ENCODE results near the gene TMEM43. TPM values are rescaled to one million over a fixed set of nuclear protein-coding genes. Genes with fewer than 3 reads are reported as not detected.

TMEM43 gene
- total and polyA plus RNA-seq, 9 donors = 72.0 to 104 (median 87.3) TPM

DNA sequence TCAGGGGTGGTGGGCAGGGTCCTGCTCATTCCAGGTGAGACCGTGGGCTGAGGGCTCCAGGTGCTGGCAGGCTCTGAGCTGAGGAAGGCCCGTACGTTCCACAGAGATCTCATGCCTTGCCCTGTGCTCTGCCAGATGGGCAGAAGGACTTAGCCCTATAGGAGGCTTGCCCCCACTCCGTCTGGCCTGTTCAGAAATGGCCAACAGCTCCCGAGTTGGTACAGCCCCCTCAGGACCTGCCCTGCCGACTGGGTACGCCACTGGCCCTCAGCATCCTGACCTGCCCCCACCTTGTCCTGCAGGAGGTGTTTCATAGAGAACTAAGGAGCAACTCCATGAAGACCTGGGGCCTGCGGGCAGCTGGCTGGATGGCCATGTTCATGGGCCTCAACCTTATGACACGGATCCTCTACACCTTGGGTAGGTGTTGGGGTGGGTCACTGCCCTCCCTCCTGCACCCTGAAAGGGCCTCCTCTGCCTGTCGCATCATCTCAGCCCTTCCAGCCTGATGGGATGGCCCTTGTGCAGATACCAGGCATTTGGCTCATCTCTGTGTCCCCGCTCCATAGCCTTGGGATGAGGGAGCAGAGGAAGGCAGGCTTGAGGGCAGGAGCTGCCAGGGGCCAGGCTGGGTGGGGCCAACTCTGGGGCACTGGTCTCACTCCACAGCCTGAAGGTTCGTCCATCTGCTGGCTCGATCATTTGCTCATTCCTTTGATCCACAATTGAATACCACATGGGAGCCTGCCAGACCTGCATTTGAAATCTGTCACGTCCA lies 14.2 kb downstream of the TMEM43 start:
- DNase-seq = no peak
- intact Hi-C loops (cut with DNase I) = no loop called here
- H3K27me3 ChIP-seq = no peaks in the 10 kb centered on the region
- no peaks in the 10 kb centered on the region for H3K9me3 ChIP-seq
- H3K36me3 ChIP-seq = no peaks in the 10 kb centered on the region
- peaks cover 5% of the 10 kb centered on the region for H3K4me1 ChIP-seq (ENCODE audit: insufficient read depth)
- WGBS, 3 donors = 79 to 87% (median 82%) methylated on average over 14 of the region's 14 CpGs
- no peak for TF ChIP-seq EP300 (IDR thresholded peaks at IDR 0.05)
- TF ChIP-seq POLR2A (IDR thresholded peaks at IDR 0.05) = no peak
- TF ChIP-seq, protein P1, sequence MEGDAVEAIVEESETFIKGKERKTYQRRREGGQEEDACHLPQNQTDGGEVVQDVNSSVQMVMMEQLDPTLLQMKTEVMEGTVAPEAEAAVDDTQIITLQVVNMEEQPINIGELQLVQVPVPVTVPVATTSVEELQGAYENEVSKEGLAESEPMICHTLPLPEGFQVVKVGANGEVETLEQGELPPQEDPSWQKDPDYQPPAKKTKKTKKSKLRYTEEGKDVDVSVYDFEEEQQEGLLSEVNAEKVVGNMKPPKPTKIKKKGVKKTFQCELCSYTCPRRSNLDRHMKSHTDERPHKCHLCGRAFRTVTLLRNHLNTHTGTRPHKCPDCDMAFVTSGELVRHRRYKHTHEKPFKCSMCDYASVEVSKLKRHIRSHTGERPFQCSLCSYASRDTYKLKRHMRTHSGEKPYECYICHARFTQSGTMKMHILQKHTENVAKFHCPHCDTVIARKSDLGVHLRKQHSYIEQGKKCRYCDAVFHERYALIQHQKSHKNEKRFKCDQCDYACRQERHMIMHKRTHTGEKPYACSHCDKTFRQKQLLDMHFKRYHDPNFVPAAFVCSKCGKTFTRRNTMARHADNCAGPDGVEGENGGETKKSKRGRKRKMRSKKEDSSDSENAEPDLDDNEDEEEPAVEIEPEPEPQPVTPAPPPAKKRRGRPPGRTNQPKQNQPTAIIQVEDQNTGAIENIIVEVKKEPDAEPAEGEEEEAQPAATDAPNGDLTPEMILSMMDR (IDR thresholded peaks at IDR 0.05) = no peak
- H3K4me3 ChIP-seq = no peak overlapping the region
- H3K27ac ChIP-seq = no peak overlapping the region

- Histone ChIP-seq H3K27ac (no peak overlapping the region), H3K36me3 (no peaks in the 10 kb centered on the region), H3K4me3 (no peak overlapping the region), H3K9me3 (no peaks in the 10 kb centered on the region), H3K27me3 (no peaks in the 10 kb centered on the region), H3K4me1 (ENCODE audit: insufficient read depth) (peaks cover 9% of the 10 kb centered on the region)
- no peak for DNase-seq
- intact Hi-C loops (cut with DNase I) = loop anchor here in 1 of 4 donors (2.0 kb wide), 1 partner anchor 13 kb away; no protein-coding TSS in a partner anchor
- WGBS, 3 donors = 75 to 83% (median 78%) methylated on average over 5 of the region's 5 CpGs
- TF ChIP-seq, protein P1 (IDR thresholded peaks at IDR 0.05) = no peak
- TF ChIP-seq EP300 (IDR thresholded peaks at IDR 0.05) (no peak), POLR2A (IDR thresholded peaks at IDR 0.05) (no peak)
Measured at GRCh38 chr3:14139771-14140170, 14.9 kb downstream of the TMEM43 start.

DNA sequence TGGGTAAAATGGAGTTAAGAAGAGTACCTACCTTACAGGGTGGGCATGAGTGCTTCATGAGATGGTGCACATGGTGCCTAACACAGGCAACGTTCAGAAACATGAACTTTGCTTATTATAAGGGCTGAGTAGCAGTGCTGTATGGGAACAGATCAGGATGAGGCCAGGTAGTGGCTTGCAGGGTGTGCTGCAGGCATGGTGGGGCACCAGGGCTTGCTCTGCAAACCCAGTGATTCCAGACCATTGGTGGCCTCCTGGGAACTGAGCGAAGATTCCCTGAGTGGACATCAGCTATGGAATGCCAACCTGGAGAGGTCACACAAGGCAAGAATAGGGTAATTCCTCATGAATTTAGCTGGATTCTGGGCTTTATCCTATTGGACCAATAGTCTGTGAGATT lies 15.8 kb downstream of the TMEM43 start:
- peaks cover 10% of the 10 kb centered on the region for H3K4me1 ChIP-seq (ENCODE audit: insufficient read depth)
- 67 to 77% (median 72%) methylated on average over 2 of the region's 2 CpGs for WGBS, 3 donors
- no peak for DNase-seq
- H3K27me3 ChIP-seq = no peaks in the 10 kb centered on the region
- no peak overlapping the region for H3K27ac ChIP-seq
- H3K36me3 ChIP-seq = no peaks in the 10 kb centered on the region
- no peak for TF ChIP-seq EP300 (IDR thresholded peaks at IDR 0.05)
- no peak for TF ChIP-seq POLR2A (IDR thresholded peaks at IDR 0.05)
- TF ChIP-seq, protein P1 (IDR thresholded peaks at IDR 0.05) = no peak
- no peak overlapping the region for H3K4me3 ChIP-seq
- intact Hi-C loops (cut with DNase I) = loop anchor here in 1 of 4 donors (2.0 kb wide), 1 partner anchor 14 kb away; no protein-coding TSS in a partner anchor
- no peaks in the 10 kb centered on the region for H3K9me3 ChIP-seq

- Histone ChIP-seq H3K27me3 (no peaks in the 10 kb centered on the region), H3K4me3 (no peak overlapping the region), H3K27ac (no peak overlapping the region), H3K36me3 (no peaks in the 10 kb centered on the region), H3K9me3 (no peaks in the 10 kb centered on the region), H3K4me1 (ENCODE audit: insufficient read depth) (peaks cover 10% of the 10 kb centered on the region)
- intact Hi-C loops (cut with DNase I) = loop anchor here in 1 of 4 donors (2.0 kb wide), 1 partner anchor 14 kb away; no protein-coding TSS in a partner anchor
- 30 to 47% (median 37%) methylated on average over 2 of the region's 2 CpGs for WGBS, 3 donors
- no peak for DNase-seq
- TF ChIP-seq, protein P1 (IDR thresholded peaks at IDR 0.05) = no peak
- TF ChIP-seq POLR2A (IDR thresholded peaks at IDR 0.05) (no peak), EP300 (IDR thresholded peaks at IDR 0.05) (no peak)
Measured at GRCh38 chr3:14141144-14141543, 16.3 kb downstream of the TMEM43 start.
